Keratinocyte (primary cell): Measurements from ENCODE around the gene LRP3. TPM values are rescaled to one million over a fixed set of nuclear protein-coding genes. Genes with fewer than 3 reads are reported as not detected.

ENCODE experiments used
- DNase-seq: peaks from one replicate; pipeline ENCODE4 v3.0.0-alpha.2; 2011; ENCODE audit warnings: low read depth, missing footprints, low spot score
- FAIRE-seq: peaks from 2 replicates; lab custom pipeline; 2011; peaks lifted over from hg19 to GRCh38; lab: Jason Lieb, UNC
- H2AFZ ChIP-seq: 2 replicates; pipeline ENCODE4 v1.6.0; 2012; ENCODE audit warnings: low read length, control low read depth, inconsistent platforms; ENCODE audit not compliant: control insufficient read depth
- H3K27ac ChIP-seq: 2 replicates; pipeline ENCODE4 v1.5.1; 2011; ENCODE audit warnings: low read length; ENCODE audit not compliant: control insufficient read depth, insufficient read depth
- H3K27me3 ChIP-seq: 3 replicates; pipeline ENCODE4 v1.6.0; 2011; ENCODE audit warnings: low read length; ENCODE audit not compliant: control insufficient read depth, insufficient read depth; ENCODE audit errors: extremely low read depth
- H3K36me3 ChIP-seq, 2 experiments: 2 replicates in 1 of 2; 3 replicates in 1 of 2; pipeline ENCODE4 v1.5.1; 2011; ENCODE audit warnings: low read length in 2 of 2, mild to moderate bottlenecking in 1 of 2; ENCODE audit not compliant: control insufficient read depth in 2 of 2, insufficient read depth in 2 of 2; ENCODE audit errors: extremely low read depth in 1 of 2
- H3K4me1 ChIP-seq: 3 replicates; pipeline ENCODE4 v1.5.1; 2011; ENCODE audit warnings: low read length; ENCODE audit not compliant: control insufficient read depth, insufficient read depth; ENCODE audit errors: extremely low read depth
- H3K4me2 ChIP-seq: 3 replicates; pipeline ENCODE4 v1.6.0; 2011; ENCODE audit warnings: low read depth, low read length; ENCODE audit not compliant: control insufficient read depth, insufficient read depth; ENCODE audit errors: extremely low read depth
- H3K4me3 ChIP-seq, 3 experiments: fragments of 200-600 bp in 1 of 3; sonication (generic) in 1 of 3; 2 replicates in 2 of 3; 3 replicates in 1 of 3; pipeline ENCODE4 v1.5.1; 2011 to 2016; ENCODE audit warnings: low read length in 3 of 3, mild to moderate bottlenecking in 3 of 3, control low read depth in 2 of 3, inconsistent platforms in 1 of 3, low read depth in 1 of 3, mixed read lengths in 1 of 3, mixed run types in 1 of 3, moderate library complexity in 1 of 3; ENCODE audit not compliant: control insufficient read depth in 2 of 3, insufficient read depth in 2 of 3; ENCODE audit errors: extremely low read depth in 1 of 3
- H3K79me2 ChIP-seq: 2 replicates; pipeline ENCODE4 v1.6.0; 2012; ENCODE audit warnings: low read length; ENCODE audit not compliant: control insufficient read depth, insufficient read depth
- H3K9ac ChIP-seq: 3 replicates; pipeline ENCODE4 v1.6.0; 2011; ENCODE audit warnings: low read length; ENCODE audit not compliant: control insufficient read depth, insufficient read depth; ENCODE audit errors: extremely low read depth
- H3K9me1 ChIP-seq: 3 replicates; pipeline ENCODE4 v1.6.0; 2011; ENCODE audit warnings: low read length; ENCODE audit not compliant: control insufficient read depth, insufficient read depth; ENCODE audit errors: extremely low read depth
- H3K9me3 ChIP-seq: 2 replicates; pipeline ENCODE4 v1.5.1; 2012; ENCODE audit warnings: low read depth, low read length; ENCODE audit not compliant: control insufficient read depth
- H4K20me1 ChIP-seq: 3 replicates; pipeline ENCODE4 v1.6.0; 2011; ENCODE audit warnings: low read length; ENCODE audit not compliant: control insufficient read depth, insufficient read depth; ENCODE audit errors: extremely low read depth
- EZH2 ChIP-seq: IDR thresholded peaks from one replicate; pipeline ENCODE4 v1.6.1; 2012; ENCODE audit warnings: inconsistent platforms, mild to moderate bottlenecking, low read length, moderate library complexity
- dilution Hi-C: fragments of 300-500 bp; cut with MboI; formaldehyde crosslinking; loops from one replicate; pipeline ENCODE4 v1.7.0; 2020; ENCODE audit warnings: low sequenced_read_pairs; ENCODE audit not compliant: extremely low pct_ligation_motif_present
- polyA plus RNA-seq, 5 experiments: library from polyadenylated mRNA; depleted of rRNA in 3 of 5; stranded (reverse) in 3 of 5; stranded (forward) in 1 of 5; unstranded in 1 of 5; fragments of >200 nt; gene quantifications; 1 replicate in 1 of 5; 2 replicates in 3 of 5; 3 replicates in 1 of 5; pipeline versions ENCODE4 v1.2.1 to v1.2.3, GENCODE V29; 2011 to 2012; ENCODE audit warnings: missing spikeins in 2 of 5, low read depth in 1 of 5, low replicate concordance in 1 of 5
- TF ChIP-seq, protein P1 (sequence below), 3 experiments: IDR thresholded peaks in 1 of 3; conservative IDR thresholded peaks in 1 of 3; optimal IDR thresholded peaks in 1 of 3; 2 replicates in 2 of 3; 3 replicates in 1 of 3; pipeline versions ENCODE3 to v1.5.1; 2011; ENCODE audit warnings: low read length in 3 of 3, mild to moderate bottlenecking in 3 of 3, moderate library complexity in 2 of 3, control low read depth in 1 of 3, inconsistent platforms in 1 of 3; ENCODE audit not compliant: insufficient read depth in 2 of 3; ENCODE audit errors: extremely low read depth in 1 of 3

Gene LRP3
- polyA plus RNA-seq, 1 donor (not counting 4 experiments of a cell fraction or from before 2014, with no cell fraction given), result 5.0 TPM

DNA sequence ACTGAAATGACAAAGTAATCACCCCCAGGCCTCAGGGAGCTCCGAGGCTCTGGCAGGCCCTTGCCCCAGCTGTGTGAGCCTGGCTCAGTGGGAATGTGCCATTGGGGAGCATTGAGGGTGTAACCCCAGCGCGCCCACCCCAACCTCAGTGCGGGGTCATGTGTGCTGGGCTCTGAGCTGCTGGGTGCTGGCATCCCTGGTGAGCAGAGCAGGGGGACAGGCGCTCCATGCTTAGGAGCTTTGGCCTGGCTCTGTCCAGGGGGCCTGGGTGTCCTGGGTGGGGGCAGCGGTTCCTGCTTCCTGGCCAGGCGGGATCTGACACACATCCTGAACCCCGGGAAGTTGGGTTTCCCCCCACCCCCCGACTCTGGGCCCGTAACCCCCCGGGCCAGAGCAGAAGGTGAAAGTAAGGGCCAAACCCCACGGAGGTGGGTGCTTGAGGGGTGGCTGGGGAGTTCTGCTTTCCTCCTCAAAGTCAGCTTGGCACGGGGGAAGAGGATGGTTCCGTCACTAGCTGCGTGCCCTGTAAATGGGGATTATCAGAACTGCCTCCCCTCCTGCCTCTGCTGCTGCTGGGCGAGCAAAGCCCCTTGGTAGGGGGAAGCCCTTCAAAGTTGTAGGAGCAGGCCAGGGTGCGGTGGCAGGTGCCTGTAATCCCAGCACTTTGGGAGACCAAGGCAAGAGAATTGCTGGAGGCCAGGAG, 1.7 kb downstream of the LRP3 start:
- Histone ChIP-seq H3K4me1 (peaks cover 3% of the 10 kb centered on the region), H3K4me3 (peak overlapping the region in 2 of 3 experiments; percentile 46 to 51), H2AFZ (no peak overlapping the region), H3K9ac (no peak overlapping the region), H3K9me1 (no peaks in the 10 kb centered on the region), H3K27ac (no peak overlapping the region), H3K27me3 (peaks cover 14% of the 10 kb centered on the region), H3K36me3 (peaks cover 0 to 6% of the 10 kb centered on the region in 2 experiments), H3K4me2 (peak overlapping the region; percentile 60), H3K79me2 (no peaks in the 10 kb centered on the region), H3K9me3 (no peaks in the 10 kb centered on the region), H4K20me1 (no peaks in the 10 kb centered on the region)
- no peak for FAIRE-seq
- TF ChIP-seq, protein P1, sequence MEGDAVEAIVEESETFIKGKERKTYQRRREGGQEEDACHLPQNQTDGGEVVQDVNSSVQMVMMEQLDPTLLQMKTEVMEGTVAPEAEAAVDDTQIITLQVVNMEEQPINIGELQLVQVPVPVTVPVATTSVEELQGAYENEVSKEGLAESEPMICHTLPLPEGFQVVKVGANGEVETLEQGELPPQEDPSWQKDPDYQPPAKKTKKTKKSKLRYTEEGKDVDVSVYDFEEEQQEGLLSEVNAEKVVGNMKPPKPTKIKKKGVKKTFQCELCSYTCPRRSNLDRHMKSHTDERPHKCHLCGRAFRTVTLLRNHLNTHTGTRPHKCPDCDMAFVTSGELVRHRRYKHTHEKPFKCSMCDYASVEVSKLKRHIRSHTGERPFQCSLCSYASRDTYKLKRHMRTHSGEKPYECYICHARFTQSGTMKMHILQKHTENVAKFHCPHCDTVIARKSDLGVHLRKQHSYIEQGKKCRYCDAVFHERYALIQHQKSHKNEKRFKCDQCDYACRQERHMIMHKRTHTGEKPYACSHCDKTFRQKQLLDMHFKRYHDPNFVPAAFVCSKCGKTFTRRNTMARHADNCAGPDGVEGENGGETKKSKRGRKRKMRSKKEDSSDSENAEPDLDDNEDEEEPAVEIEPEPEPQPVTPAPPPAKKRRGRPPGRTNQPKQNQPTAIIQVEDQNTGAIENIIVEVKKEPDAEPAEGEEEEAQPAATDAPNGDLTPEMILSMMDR (optimal IDR thresholded peaks at IDR 0.05 in 1 of 3, IDR thresholded peaks at IDR 0.05 in 1 of 3, conservative IDR thresholded peaks at IDR 0.05 in 1 of 3; ENCODE audit: extremely low read depth in 1 of 3, insufficient read depth in 2 of 3, low read length in 3 of 3), result no peak
- TF ChIP-seq EZH2, result no peak
- no peak for DNase-seq
- dilution Hi-C loops, result no loop called here

DNA sequence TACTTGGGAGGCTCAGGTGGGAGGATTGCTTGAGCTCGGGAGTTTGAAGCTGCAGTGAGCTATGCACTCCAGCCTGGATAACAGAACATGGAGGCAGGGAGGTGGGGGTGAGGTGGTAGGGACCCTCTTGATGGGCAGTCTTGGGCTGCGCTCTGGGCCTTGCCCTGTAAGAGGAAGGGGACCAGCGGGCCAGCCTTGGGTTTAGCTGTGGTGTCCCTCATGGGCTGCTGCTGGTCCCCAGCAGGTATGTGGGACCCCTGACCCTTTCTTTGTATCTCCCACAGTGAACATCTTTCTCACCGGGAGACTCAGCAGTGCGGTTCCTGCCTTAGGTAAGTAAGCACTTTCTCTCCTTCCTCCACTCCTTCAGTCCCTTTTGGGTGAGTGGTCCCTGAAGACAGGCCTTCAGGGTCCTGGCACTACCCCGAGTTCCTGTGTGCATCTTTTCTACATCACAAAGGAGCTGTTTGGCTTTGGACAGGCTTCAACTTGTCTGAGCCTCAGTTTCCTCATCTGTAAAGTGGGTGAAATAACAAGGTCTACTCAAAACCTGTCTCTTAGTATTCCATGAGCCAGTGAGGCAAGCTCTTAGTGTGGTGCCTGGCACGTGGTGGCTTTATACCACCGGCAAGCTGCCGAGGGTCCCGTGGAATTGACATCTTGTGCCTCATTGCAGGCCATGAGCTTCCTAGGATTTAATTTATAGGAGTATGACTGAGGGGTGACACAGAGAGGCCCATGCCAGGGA, 2.5 kb downstream of the LRP3 start:
- no peak for DNase-seq
- H3K4me3 ChIP-seq, result no peak overlapping the region
- TF ChIP-seq EZH2, result no peak
- TF ChIP-seq, protein P1 (optimal IDR thresholded peaks at IDR 0.05 in 1 of 3, IDR thresholded peaks at IDR 0.05 in 1 of 3, conservative IDR thresholded peaks at IDR 0.05 in 1 of 3; ENCODE audit: extremely low read depth in 1 of 3, insufficient read depth in 2 of 3, low read length in 3 of 3), result no peak
- no peak overlapping the region for H3K27ac ChIP-seq
- no peaks in the 10 kb centered on the region for H3K9me3 ChIP-seq
- H4K20me1 ChIP-seq, result no peaks in the 10 kb centered on the region
- H3K27me3 ChIP-seq, result peaks cover 14% of the 10 kb centered on the region
- no peak overlapping the region for H3K4me2 ChIP-seq
- no peaks in the 10 kb centered on the region for H3K79me2 ChIP-seq
- FAIRE-seq, result no peak
- H3K9me1 ChIP-seq, result no peaks in the 10 kb centered on the region
- H3K9ac ChIP-seq, result no peak overlapping the region
- H2AFZ ChIP-seq, result no peak overlapping the region
- peaks cover 3% of the 10 kb centered on the region for H3K4me1 ChIP-seq
- dilution Hi-C loops, result no loop called here
- H3K36me3 ChIP-seq, result peaks cover 0 to 6% of the 10 kb centered on the region in 2 experiments
